DOHH2 (cell line): ENCODE measurements around the gene SLC17A3.

ENCODE experiments used
- CTCF ChIP-seq: fragments of 200-600 bp; sonication (generic); IDR thresholded peaks from one replicate; pipeline ENCODE4 v1.5.1; 2014; ENCODE audit warnings: antibody characterized with exemption, mild to moderate bottlenecking, low read depth, low read length; ENCODE audit not compliant: poor library complexity, severe bottlenecking
- EZH2phosphoT487 ChIP-seq: fragments of 200-600 bp; sonication (generic); IDR thresholded peaks from 2 replicates; pipeline ENCODE4 v1.6.1; 2017; ENCODE audit warnings: borderline replicate concordance, mild to moderate bottlenecking, antibody characterized with exemption, low read length, moderate library complexity, mixed read lengths

DNA sequence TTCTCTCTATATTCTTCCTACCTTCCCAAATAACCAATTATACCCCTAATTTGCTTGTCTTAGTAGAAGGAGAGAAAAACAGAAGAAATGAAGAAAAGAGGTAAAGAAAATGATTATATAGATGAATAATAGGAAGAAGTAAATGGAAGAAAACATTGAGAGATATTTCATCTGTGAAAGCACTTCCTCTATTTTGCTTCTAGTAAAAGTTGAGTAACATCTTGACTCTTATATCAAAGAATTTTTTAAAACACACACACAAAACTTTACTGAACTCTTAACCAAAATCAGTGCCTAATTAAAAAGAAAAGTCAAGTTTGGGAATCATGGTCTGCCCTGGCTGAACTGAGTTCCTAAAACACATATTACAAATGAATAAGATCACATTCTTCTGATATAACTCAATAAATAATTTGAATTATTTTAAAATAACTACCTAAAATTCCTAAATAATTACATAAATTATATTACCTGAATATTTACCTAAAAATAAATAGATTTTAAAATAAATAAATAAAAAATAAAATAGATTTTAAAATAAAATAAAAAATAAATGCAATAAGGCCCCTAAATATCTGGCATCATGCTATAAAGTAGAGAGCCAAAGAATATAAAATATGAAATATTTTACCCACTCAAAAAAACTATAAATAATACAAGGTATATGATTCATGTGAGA is 47.6 kb upstream of the SLC17A3 start:
- TF ChIP-seq CTCF (no peak), EZH2phosphoT487 (no peak)
